Activated naive CD4-positive, alpha-beta T cell (primary cell): ENCODE data around the gene HRH1.
"Not testable (repeated sequence)": the region's sequence is repeated elsewhere in the genome, so short reads cannot be mapped to it uniquely, and the experiment has no call there.

Experiments used
- DNase-seq, 4 experiments: peaks; one replicate each; lab custom pipeline; 2025; lab: John Stamatoyannopoulos, UW

The HRH1 gene

GRCh38 chr3:11154036-11154952 is at the start of gene HRH1:
HRH1 (plus strand) TSS chr3:11154493; CDS start chr3:11259038, 104,545 bp downstream.
- DNase-seq: no peak

- not testable (repeated sequence) for DNase-seq
Observed at GRCh38 chr3:11113316-11113715, 41.0 kb upstream of the HRH1 start.

- no peak for DNase-seq
Observed at GRCh38 chr3:11115548-11115947, 38.7 kb upstream of the HRH1 start.

- no peak for DNase-seq
Observed at GRCh38 chr3:11116336-11117059, 37.8 kb upstream of the HRH1 start.

- DNase-seq: no peak
Observed at GRCh38 chr3:11117591-11117990, 36.7 kb upstream of the HRH1 start.

- no peak for DNase-seq
Observed at GRCh38 chr3:11118181-11118682, 36.1 kb upstream of the HRH1 start.

GRCh38 chr3:11120091-11120805 is 34.0 kb upstream of the HRH1 start:
- DNase-seq: no peak

GRCh38 chr3:11126653-11127052 is 27.6 kb upstream of the HRH1 start:
- DNase-seq: no peak

- no peak for DNase-seq
Observed at GRCh38 chr3:11128682-11129632, 25.3 kb upstream of the HRH1 start.

- DNase-seq: no peak
Observed at GRCh38 chr3:11130385-11130784, 23.9 kb upstream of the HRH1 start.

GRCh38 chr3:11131371-11131770 is 22.9 kb upstream of the HRH1 start:
- no peak for DNase-seq

- DNase-seq: not testable (repeated sequence)
Observed at GRCh38 chr3:11131886-11132285, 22.4 kb upstream of the HRH1 start.

GRCh38 chr3:11132861-11133260 is 21.4 kb upstream of the HRH1 start:
- DNase-seq: no peak

- no peak for DNase-seq
Observed at GRCh38 chr3:11134794-11135193, 19.5 kb upstream of the HRH1 start.

GRCh38 chr3:11136116-11136515 is 18.2 kb upstream of the HRH1 start:
- no peak for DNase-seq

- DNase-seq: no peak
Observed at GRCh38 chr3:11136830-11137626, 17.3 kb upstream of the HRH1 start.

GRCh38 chr3:11137627-11137959 is 16.7 kb upstream of the HRH1 start:
- no peak for DNase-seq

- no peak for DNase-seq
Observed at GRCh38 chr3:11138371-11138770, 15.9 kb upstream of the HRH1 start.

- DNase-seq: no peak
Observed at GRCh38 chr3:11140030-11140712, 14.1 kb upstream of the HRH1 start.

GRCh38 chr3:11140713-11141104 is 13.6 kb upstream of the HRH1 start:
- DNase-seq: no peak
